Activated effector memory CD4-positive, alpha-beta T cell treated with Interleukin-2 at 50 U/mL for 16 hours (primary cell): Measurements from ENCODE around the gene MYH9.

Experiments used
- DNase-seq: peaks from one replicate; pipeline ENCODE4 v3.0.0-alpha.2; 2020

The MYH9 gene

GRCh38 chr22:36329254-36330078, 58.3 kb downstream of the MYH9 start:
- DNase-seq, result peak; percentile 66

- DNase-seq, result no peak
These were observed 59.0 kb downstream of the MYH9 start for GRCh38 chr22:36328635-36329253.

- DNase-seq, result no peak
These were observed 59.7 kb downstream of the MYH9 start for GRCh38 chr22:36327922-36328551.

- no peak for DNase-seq
These were observed 61.3 kb downstream of the MYH9 start for GRCh38 chr22:36326178-36327161.

GRCh38 chr22:36325154-36326031, 62.4 kb downstream of the MYH9 start:
- no peak for DNase-seq

- DNase-seq, result no peak
These were observed 63.4 kb downstream of the MYH9 start for GRCh38 chr22:36324414-36324813.

- DNase-seq, result no peak
These were observed 63.9 kb downstream of the MYH9 start for GRCh38 chr22:36323855-36324331.

- DNase-seq, result no peak
These were observed 64.4 kb downstream of the MYH9 start for GRCh38 chr22:36323182-36323854.

- no peak for DNase-seq
These were observed 65.2 kb downstream of the MYH9 start for GRCh38 chr22:36322602-36322915.

GRCh38 chr22:36321797-36322601, 65.8 kb downstream of the MYH9 start:
- no peak for DNase-seq

- no peak for DNase-seq
These were observed 67.2 kb downstream of the MYH9 start for GRCh38 chr22:36320553-36320952.

GRCh38 chr22:36319595-36320497, 67.9 kb downstream of the MYH9 start:
- no peak for DNase-seq

GRCh38 chr22:36318442-36318841, 69.3 kb downstream of the MYH9 start:
- DNase-seq, result no peak

- no peak for DNase-seq
These were observed 70.0 kb downstream of the MYH9 start for GRCh38 chr22:36317658-36318271.

- no peak for DNase-seq
These were observed 71.3 kb downstream of the MYH9 start for GRCh38 chr22:36316419-36316818.

- DNase-seq, result no peak
These were observed 72.4 kb downstream of the MYH9 start for GRCh38 chr22:36315325-36315724.

- DNase-seq, result no peak
These were observed 76.2 kb downstream of the MYH9 start for GRCh38 chr22:36311386-36312085.

GRCh38 chr22:36308880-36309279, 78.9 kb downstream of the MYH9 start:
- no peak for DNase-seq
